Measurements from ENCODE around the gene DOCK3. TPM values are rescaled to one million over a fixed set of nuclear protein-coding genes. Genes with fewer than 3 reads are reported as not detected.

The DOCK3 gene
- total and polyA plus RNA-seq, 3 donors from 2014 or later = 8.4 to 11.7 (median 11.2) TPM

DNA sequence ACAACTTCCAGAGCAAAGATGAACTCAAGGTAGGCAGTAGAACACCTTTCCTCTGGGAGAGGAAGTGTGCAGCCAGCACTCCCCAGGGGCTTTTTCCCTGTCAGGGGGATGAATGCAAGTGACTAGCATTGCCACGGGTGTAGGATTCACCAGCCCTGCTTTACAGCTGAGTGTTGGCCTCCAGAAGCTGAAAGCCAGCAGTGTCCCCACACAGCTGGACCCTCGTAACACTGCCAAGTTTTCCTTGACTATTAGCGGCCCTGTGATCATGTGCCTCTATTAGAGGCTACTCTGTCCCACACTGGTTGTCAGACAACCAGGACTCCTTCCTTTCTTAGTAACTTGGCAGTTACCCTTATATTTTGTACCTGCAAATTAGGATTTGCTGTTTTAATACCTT lies 605.4 kb downstream of the DOCK3 start:
- H3K27me3 ChIP-seq = no peaks in the 10 kb centered on the region
- H3K4me3 ChIP-seq = no peak overlapping the region
- H3K9me3 ChIP-seq = no peaks in the 10 kb centered on the region
- WGBS, 2 donors = 43 to 50% methylated on average over 3 of the region's 3 CpGs
- H3K36me3 ChIP-seq (ENCODE audit: low read depth, missing control alignments) = no peaks in the 10 kb centered on the region
- no peaks in the 10 kb centered on the region for H3K4me1 ChIP-seq
- DNase-seq = no peak
- no peak overlapping the region for H3K27ac ChIP-seq
- TF ChIP-seq CTCF (IDR thresholded peaks at IDR 0.05) (no peak), POLR2A (IDR thresholded peaks at IDR 0.05) (no peak)
- intact Hi-C loops (cut with DNase I; ENCODE audit: low total_unique reads) = no loop called here

GRCh38 chr3:51282931-51283330 lies 608.2 kb downstream of the DOCK3 start:
- TF ChIP-seq CTCF (IDR thresholded peaks at IDR 0.05) (no peak), POLR2A (IDR thresholded peaks at IDR 0.05) (no peak)
- 74 to 83% methylated on average over 1 of the region's 1 CpG for WGBS, 2 donors
- H3K4me1 ChIP-seq = no peaks in the 10 kb centered on the region
- no peaks in the 10 kb centered on the region for H3K27me3 ChIP-seq
- intact Hi-C loops (cut with DNase I; ENCODE audit: low total_unique reads) = no loop called here
- no peaks in the 10 kb centered on the region for H3K36me3 ChIP-seq (ENCODE audit: low read depth, missing control alignments)
- no peak for DNase-seq
- no peaks in the 10 kb centered on the region for H3K9me3 ChIP-seq
- H3K4me3 ChIP-seq = no peak overlapping the region
- no peak overlapping the region for H3K27ac ChIP-seq

GRCh38 chr3:51283421-51283820 lies 608.7 kb downstream of the DOCK3 start:
- TF ChIP-seq CTCF (IDR thresholded peaks at IDR 0.05) (no peak), POLR2A (IDR thresholded peaks at IDR 0.05) (no peak)
- Histone ChIP-seq H3K4me1 (no peaks in the 10 kb centered on the region), H3K9me3 (no peaks in the 10 kb centered on the region), H3K36me3 (ENCODE audit: low read depth, missing control alignments) (no peaks in the 10 kb centered on the region), H3K27ac (no peak overlapping the region), H3K27me3 (no peaks in the 10 kb centered on the region), H3K4me3 (no peak overlapping the region)
- no peak for DNase-seq
- intact Hi-C loops (cut with DNase I; ENCODE audit: low total_unique reads) = no loop called here
- 55 to 67% methylated on average over 1 of the region's 1 CpG for WGBS, 2 donors

- Histone ChIP-seq H3K27ac (no peak overlapping the region), H3K4me1 (no peaks in the 10 kb centered on the region), H3K4me3 (no peak overlapping the region), H3K9me3 (no peaks in the 10 kb centered on the region), H3K27me3 (no peaks in the 10 kb centered on the region), H3K36me3 (ENCODE audit: low read depth, missing control alignments) (no peaks in the 10 kb centered on the region)
- intact Hi-C loops (cut with DNase I; ENCODE audit: low total_unique reads) = no loop called here
- TF ChIP-seq POLR2A (IDR thresholded peaks at IDR 0.05) (no peak), CTCF (IDR thresholded peaks at IDR 0.05) (no peak)
- WGBS, 2 donors = 75 to 78% methylated on average over 2 of the region's 2 CpGs
- DNase-seq = no peak
These were observed 620.9 kb downstream of the DOCK3 start for GRCh38 chr3:51295625-51296024.

DNA sequence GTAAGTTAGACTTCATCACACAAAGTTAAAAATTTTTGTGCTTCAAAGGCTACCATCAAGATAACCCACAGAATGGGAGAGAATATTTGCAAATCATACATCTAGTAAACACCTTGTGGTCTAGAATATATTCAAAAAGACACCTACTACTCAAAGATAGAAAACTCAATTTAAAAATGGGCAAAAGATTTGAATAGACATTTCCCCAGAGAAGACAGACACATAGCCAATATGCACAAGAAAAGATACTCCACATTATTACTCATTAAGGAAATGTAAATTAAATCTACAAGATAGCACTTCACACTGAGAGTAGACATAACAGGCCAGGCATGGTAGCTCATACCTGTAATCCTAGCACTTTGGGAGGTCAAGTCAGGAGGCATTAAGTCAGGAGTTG lies 622.6 kb downstream of the DOCK3 start:
- DNase-seq = no peak
- H3K9me3 ChIP-seq = no peaks in the 10 kb centered on the region
- no peak overlapping the region for H3K27ac ChIP-seq
- H3K36me3 ChIP-seq (ENCODE audit: low read depth, missing control alignments) = no peaks in the 10 kb centered on the region
- intact Hi-C loops (cut with DNase I; ENCODE audit: low total_unique reads) = no loop called here
- no peaks in the 10 kb centered on the region for H3K4me1 ChIP-seq
- H3K27me3 ChIP-seq = no peaks in the 10 kb centered on the region
- TF ChIP-seq POLR2A (IDR thresholded peaks at IDR 0.05) (no peak), CTCF (IDR thresholded peaks at IDR 0.05) (no peak)
- H3K4me3 ChIP-seq = no peak overlapping the region
